SK-N-SH treated with all-trans-retinoic acid at 6 μM for 48 hours (cell line): Measurements from ENCODE around the gene SMYD2.

ENCODE experiments used
- ARNTL ChIP-seq: fragments of 450-650 bp; formaldehyde crosslinking; IDR thresholded peaks from 2 replicates; pipeline ENCODE4 v1.5.0; 2020; ENCODE audit warnings: low read depth, mild to moderate bottlenecking, moderate library complexity, borderline replicate concordance
- BACH2 ChIP-seq: fragments of 250-450 bp; sonication (Bioruptor Pico); IDR thresholded peaks from 2 replicates; pipeline ENCODE4 v1.9.0; 2021; ENCODE audit warnings: mild to moderate bottlenecking, borderline replicate concordance
- CSDC2 ChIP-seq: fragments of 250-450 bp; sonication (Bioruptor Pico); IDR thresholded peaks from 2 replicates; pipeline ENCODE4 v1.5.0; 2020; ENCODE audit warnings: mild to moderate bottlenecking, moderate library complexity
- ESRRG ChIP-seq: fragments of 250-450 bp; sonication (Bioruptor Pico); IDR thresholded peaks from 2 replicates; pipeline ENCODE4 v1.6.1; 2021; ENCODE audit warnings: mild to moderate bottlenecking
- GLIS3 ChIP-seq: fragments of 250-450 bp; sonication (Bioruptor Pico); IDR thresholded peaks from 2 replicates; pipeline ENCODE4 v1.5.0; 2020; ENCODE audit warnings: mild to moderate bottlenecking, moderate library complexity
- ISL1 ChIP-seq: fragments of 250-450 bp; sonication (Bioruptor Pico); IDR thresholded peaks from 2 replicates; pipeline ENCODE4 v2.1.2; 2022; ENCODE audit warnings: mild to moderate bottlenecking, moderate library complexity
- RARB ChIP-seq: fragments of 250-450 bp; sonication (Bioruptor Pico); IDR thresholded peaks from 2 replicates; pipeline ENCODE4 v1.8.0; 2021; ENCODE audit warnings: mild to moderate bottlenecking, moderate library complexity
- SNAI2 ChIP-seq: fragments of 250-450 bp; sonication (Bioruptor Pico); IDR thresholded peaks from 2 replicates; pipeline ENCODE4 v1.5.0; 2020; ENCODE audit warnings: mild to moderate bottlenecking, moderate library complexity
- TCF4 ChIP-seq: fragments of 250-450 bp; sonication (Bioruptor Pico); IDR thresholded peaks from 2 replicates; pipeline ENCODE4 v1.8.0; 2021; ENCODE audit warnings: mild to moderate bottlenecking, moderate library complexity, borderline replicate concordance
- ZFP3 ChIP-seq: fragments of 250-450 bp; sonication (Bioruptor Pico); IDR thresholded peaks from 2 replicates; pipeline ENCODE4 v1.5.0; 2020; ENCODE audit warnings: mild to moderate bottlenecking, moderate library complexity
- ZFP30 ChIP-seq: fragments of 450-650 bp; formaldehyde crosslinking; IDR thresholded peaks from 2 replicates; pipeline ENCODE4 v1.5.0; 2022; ENCODE audit warnings: mild to moderate bottlenecking, moderate library complexity
- TF ChIP-seq, protein P1 (sequence below): fragments of 250-450 bp; sonication (Bioruptor Pico); IDR thresholded peaks from 2 replicates; pipeline ENCODE4 v1.5.1; 2020; ENCODE audit warnings: low read depth, mild to moderate bottlenecking, moderate library complexity
- TF ChIP-seq, protein P2 (sequence below): fragments of 250-450 bp; sonication (Bioruptor Pico); IDR thresholded peaks from 2 replicates; pipeline ENCODE4 v1.8.0; 2020; ENCODE audit warnings: mild to moderate bottlenecking, moderate library complexity, borderline replicate concordance

- no peak for TF ChIP-seq BACH2 (CRISPR knock-in tag)
- no peak for TF ChIP-seq RARB (CRISPR knock-in tag)
- TF ChIP-seq SNAI2 (CRISPR knock-in tag) = no peak
- no peak for TF ChIP-seq ARNTL
- TF ChIP-seq, protein P1, sequence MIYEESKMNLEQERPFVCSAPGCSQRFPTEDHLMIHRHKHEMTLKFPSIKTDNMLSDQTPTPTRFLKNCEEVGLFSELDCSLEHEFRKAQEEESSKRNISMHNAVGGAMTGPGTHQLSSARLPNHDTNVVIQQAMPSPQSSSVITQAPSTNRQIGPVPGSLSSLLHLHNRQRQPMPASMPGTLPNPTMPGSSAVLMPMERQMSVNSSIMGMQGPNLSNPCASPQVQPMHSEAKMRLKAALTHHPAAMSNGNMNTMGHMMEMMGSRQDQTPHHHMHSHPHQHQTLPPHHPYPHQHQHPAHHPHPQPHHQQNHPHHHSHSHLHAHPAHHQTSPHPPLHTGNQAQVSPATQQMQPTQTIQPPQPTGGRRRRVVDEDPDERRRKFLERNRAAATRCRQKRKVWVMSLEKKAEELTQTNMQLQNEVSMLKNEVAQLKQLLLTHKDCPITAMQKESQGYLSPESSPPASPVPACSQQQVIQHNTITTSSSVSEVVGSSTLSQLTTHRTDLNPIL (CRISPR knock-in tag) = no peak
- TF ChIP-seq, protein P2, sequence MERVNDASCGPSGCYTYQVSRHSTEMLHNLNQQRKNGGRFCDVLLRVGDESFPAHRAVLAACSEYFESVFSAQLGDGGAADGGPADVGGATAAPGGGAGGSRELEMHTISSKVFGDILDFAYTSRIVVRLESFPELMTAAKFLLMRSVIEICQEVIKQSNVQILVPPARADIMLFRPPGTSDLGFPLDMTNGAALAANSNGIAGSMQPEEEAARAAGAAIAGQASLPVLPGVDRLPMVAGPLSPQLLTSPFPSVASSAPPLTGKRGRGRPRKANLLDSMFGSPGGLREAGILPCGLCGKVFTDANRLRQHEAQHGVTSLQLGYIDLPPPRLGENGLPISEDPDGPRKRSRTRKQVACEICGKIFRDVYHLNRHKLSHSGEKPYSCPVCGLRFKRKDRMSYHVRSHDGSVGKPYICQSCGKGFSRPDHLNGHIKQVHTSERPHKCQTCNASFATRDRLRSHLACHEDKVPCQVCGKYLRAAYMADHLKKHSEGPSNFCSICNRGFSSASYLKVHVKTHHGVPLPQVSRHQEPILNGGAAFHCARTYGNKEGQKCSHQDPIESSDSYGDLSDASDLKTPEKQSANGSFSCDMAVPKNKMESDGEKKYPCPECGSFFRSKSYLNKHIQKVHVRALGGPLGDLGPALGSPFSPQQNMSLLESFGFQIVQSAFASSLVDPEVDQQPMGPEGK = no peak
- no peak for TF ChIP-seq ZFP3 (CRISPR knock-in tag)
- TF ChIP-seq ESRRG (CRISPR knock-in tag) = no peak
- no peak for TF ChIP-seq GLIS3 (CRISPR knock-in tag)
- TF ChIP-seq TCF4 = no peak
- no peak for TF ChIP-seq ISL1 (CRISPR knock-in tag)
- TF ChIP-seq CSDC2 (CRISPR knock-in tag) = no peak
- no peak for TF ChIP-seq ZFP30 (CRISPR knock-in tag)
Observed at GRCh38 chr1:214369364-214369763, 88.4 kb downstream of the SMYD2 start.
